DMS79 (cell line): Measurements from ENCODE around the gene PNMA6A.
"Not testable (repeated sequence)": the region's sequence is repeated elsewhere in the genome, so short reads cannot be mapped to it uniquely, and the experiment has no call there.

Experiments
- DNase-seq: peaks from one replicate; lab custom pipeline; 2025; lab: John Stamatoyannopoulos, UW

Gene PNMA6A

GRCh38 chrX:153071909-153072583, at the start of gene PNMA6A:
Gene PNMA6A, plus strand, starts transcription at chrX:153072454. Its CDS starts 609 bp downstream, at chrX:153073063.
- DNase-seq, result not testable (repeated sequence)

- DNase-seq, result not testable (repeated sequence)
Measured at GRCh38 chrX:153026501-153026900, 45.8 kb upstream of the PNMA6A start.

- not testable (repeated sequence) for DNase-seq
Measured at GRCh38 chrX:153028487-153028886, 43.8 kb upstream of the PNMA6A start.

- DNase-seq, result no peak
Measured at GRCh38 chrX:153029162-153029561, 43.1 kb upstream of the PNMA6A start.

- no peak for DNase-seq
Measured at GRCh38 chrX:153029875-153030274, 42.4 kb upstream of the PNMA6A start.

GRCh38 chrX:153030801-153031200, 41.5 kb upstream of the PNMA6A start:
- DNase-seq, result no peak

GRCh38 chrX:153032397-153033118, 39.7 kb upstream of the PNMA6A start:
- peak; percentile 19 for DNase-seq

GRCh38 chrX:153049093-153049492, 23.2 kb upstream of the PNMA6A start:
- no peak for DNase-seq

- DNase-seq, result no peak
Measured at GRCh38 chrX:153052534-153052933, 19.7 kb upstream of the PNMA6A start.

- no peak for DNase-seq
Measured at GRCh38 chrX:153055871-153056749, 16.1 kb upstream of the PNMA6A start, which contains the start of gene PNMA3. Gene PNMA3, plus strand, starts transcription at chrX:153056470. Its CDS starts 586 bp downstream, at chrX:153057056.

- no peak for DNase-seq
Measured at GRCh38 chrX:153057281-153057680, 15.0 kb upstream of the PNMA6A start.

- no peak for DNase-seq
Measured at GRCh38 chrX:153059191-153060094, 12.8 kb upstream of the PNMA6A start.

- no peak for DNase-seq
Measured at GRCh38 chrX:153060095-153060445, 12.2 kb upstream of the PNMA6A start.

GRCh38 chrX:153061732-153062131, 10.5 kb upstream of the PNMA6A start:
- no peak for DNase-seq

- DNase-seq, result no peak
Measured at GRCh38 chrX:153063315-153063714, 8.9 kb upstream of the PNMA6A start.

- DNase-seq, result no peak
Measured at GRCh38 chrX:153064061-153064460, 8.2 kb upstream of the PNMA6A start.

- no peak for DNase-seq
Measured at GRCh38 chrX:153065389-153065788, 6.9 kb upstream of the PNMA6A start.

GRCh38 chrX:153066402-153066801, 5.9 kb upstream of the PNMA6A start:
- not testable (repeated sequence) for DNase-seq

GRCh38 chrX:153073331-153073730, 1.1 kb downstream of the PNMA6A start:
- DNase-seq, result not testable (repeated sequence)

- DNase-seq, result no peak
Measured at GRCh38 chrX:153074262-153074899, 2.1 kb downstream of the PNMA6A start.

GRCh38 chrX:153074935-153075334, 2.7 kb downstream of the PNMA6A start:
- DNase-seq, result no peak
